ENCODE data around the gene LEF1.

DNA sequence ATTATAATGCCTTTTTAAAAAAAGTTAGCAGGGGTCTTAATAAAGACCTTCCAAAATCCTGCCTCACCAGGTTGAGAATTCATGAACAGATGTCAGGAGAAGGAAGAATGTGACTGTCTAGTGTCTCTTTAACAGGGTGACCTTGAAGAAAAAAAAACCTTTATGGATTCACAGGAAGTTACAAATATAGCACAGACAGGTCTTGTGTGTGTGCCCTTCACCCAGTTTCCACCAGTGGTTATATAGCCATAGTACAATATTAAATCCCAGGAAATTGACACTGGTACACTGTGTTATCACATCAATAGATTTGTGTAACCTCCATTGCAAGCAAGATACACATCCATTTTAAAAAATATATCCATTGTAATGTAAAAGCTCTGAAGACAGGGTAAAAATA, 135.4 kb downstream of the LEF1 start:
- TF ChIP-seq, protein P1, sequence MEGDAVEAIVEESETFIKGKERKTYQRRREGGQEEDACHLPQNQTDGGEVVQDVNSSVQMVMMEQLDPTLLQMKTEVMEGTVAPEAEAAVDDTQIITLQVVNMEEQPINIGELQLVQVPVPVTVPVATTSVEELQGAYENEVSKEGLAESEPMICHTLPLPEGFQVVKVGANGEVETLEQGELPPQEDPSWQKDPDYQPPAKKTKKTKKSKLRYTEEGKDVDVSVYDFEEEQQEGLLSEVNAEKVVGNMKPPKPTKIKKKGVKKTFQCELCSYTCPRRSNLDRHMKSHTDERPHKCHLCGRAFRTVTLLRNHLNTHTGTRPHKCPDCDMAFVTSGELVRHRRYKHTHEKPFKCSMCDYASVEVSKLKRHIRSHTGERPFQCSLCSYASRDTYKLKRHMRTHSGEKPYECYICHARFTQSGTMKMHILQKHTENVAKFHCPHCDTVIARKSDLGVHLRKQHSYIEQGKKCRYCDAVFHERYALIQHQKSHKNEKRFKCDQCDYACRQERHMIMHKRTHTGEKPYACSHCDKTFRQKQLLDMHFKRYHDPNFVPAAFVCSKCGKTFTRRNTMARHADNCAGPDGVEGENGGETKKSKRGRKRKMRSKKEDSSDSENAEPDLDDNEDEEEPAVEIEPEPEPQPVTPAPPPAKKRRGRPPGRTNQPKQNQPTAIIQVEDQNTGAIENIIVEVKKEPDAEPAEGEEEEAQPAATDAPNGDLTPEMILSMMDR (conservative IDR thresholded peaks at IDR 0.05 in 1 of 2, IDR thresholded peaks at IDR 0.05 in 1 of 2; ENCODE audit: extremely low read depth in 1 of 2, insufficient read depth in 1 of 2, low read depth in 1 of 2, low read length in 2 of 2) = no peak
- no peak for TF ChIP-seq EZH2 (IDR thresholded peaks at IDR 0.05; ENCODE audit: borderline replicate concordance, low read length)

Data from mammary epithelial cell (primary cell).